Immature natural killer cell (primary cell): ENCODE measurements around the gene FNDC3B. TPM values are rescaled to one million over a fixed set of nuclear protein-coding genes. Genes with fewer than 3 reads are reported as not detected.

Experiments
- DNase-seq, 3 donors: peaks; one replicate each; pipeline ENCODE4 v3.0.0; 2022; ENCODE audit warnings: mixed read lengths in 1 of 3
- H3K27ac Mint-ChIP-seq, 6 donors: one replicate each; pipeline ENCODE4 v1.8.0; 2020; ENCODE audit warnings: mixed read lengths in 6 of 6, mild to moderate bottlenecking in 5 of 6, inconsistent platforms in 4 of 6, moderate library complexity in 3 of 6
- H3K27me3 Mint-ChIP-seq, 3 donors: one replicate each; pipeline ENCODE4 v1.8.0; 2020 to 2021; ENCODE audit warnings: low read depth in 3 of 3, mild to moderate bottlenecking in 3 of 3, mixed read lengths in 3 of 3, moderate library complexity in 3 of 3, inconsistent platforms in 1 of 3
- H3K36me3 Mint-ChIP-seq, 3 donors: one replicate each; pipeline ENCODE4 v1.8.0; 2020; ENCODE audit warnings: mixed read lengths in 3 of 3, inconsistent platforms in 2 of 3, mild to moderate bottlenecking in 2 of 3
- H3K4me1 Mint-ChIP-seq, 2 donors: one replicate each; pipeline ENCODE4 v1.8.0; 2020; ENCODE audit warnings: inconsistent platforms in 2 of 2, mild to moderate bottlenecking in 2 of 2, mixed read lengths in 2 of 2, moderate library complexity in 1 of 2
- H3K4me3 Mint-ChIP-seq, 5 donors: one replicate each; pipeline ENCODE4 v1.8.0; 2020; ENCODE audit warnings: mild to moderate bottlenecking in 5 of 5, mixed read lengths in 5 of 5, inconsistent platforms in 3 of 5, moderate library complexity in 3 of 5
- H3K9me3 Mint-ChIP-seq, 6 donors: one replicate each; pipeline ENCODE4 v1.8.0; 2020; ENCODE audit warnings: mild to moderate bottlenecking in 6 of 6, mixed read lengths in 6 of 6, inconsistent platforms in 4 of 6, moderate library complexity in 3 of 6
- polyA plus RNA-seq, 3 donors: library from polyadenylated mRNA; unstranded; fragments of 300-500 nt; fragmentation: Illumina TruSeq; gene quantifications; one replicate each; pipeline ENCODE4 v1.2.3, GENCODE V29; 2021

The FNDC3B gene
- polyA plus RNA-seq, 3 donors from 2014 or later = 19.7 to 46.1 (median 24.4) TPM

DNA sequence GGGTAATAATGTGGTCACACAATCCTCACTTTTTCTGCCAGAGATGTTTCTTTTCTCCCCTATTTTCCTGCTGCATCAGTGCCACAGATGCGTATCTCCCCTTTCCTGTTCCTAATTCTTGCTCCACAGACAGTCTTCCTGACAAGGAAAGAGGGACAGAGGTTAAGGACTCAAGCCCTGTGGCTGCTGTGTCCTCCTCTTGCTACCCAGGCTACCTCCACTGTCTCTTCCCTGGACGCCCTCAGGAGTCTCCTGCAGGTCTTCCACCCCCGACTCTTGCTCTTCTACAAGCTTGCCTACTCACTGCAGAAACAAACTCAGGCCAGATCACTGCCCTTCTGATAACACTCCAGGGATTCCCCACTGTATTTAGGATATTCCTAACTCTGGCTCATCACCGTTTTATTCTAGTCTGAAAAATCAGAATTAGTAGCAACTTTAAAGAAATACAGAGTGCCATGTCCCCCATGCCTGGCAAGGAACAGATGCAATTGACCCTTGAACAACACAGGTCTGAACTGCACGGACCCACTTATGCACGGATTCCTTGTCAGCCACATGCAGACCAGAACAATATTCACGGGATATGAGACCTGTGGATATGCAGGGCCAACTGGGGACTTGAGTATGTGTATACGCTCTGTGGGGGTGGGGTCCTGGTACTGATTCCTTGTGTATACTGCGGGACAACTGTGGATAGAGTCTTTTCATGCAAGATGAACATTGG is 257.0 kb downstream of the FNDC3B start:
- Mint-ChIP-seq H3K36me3 (peaks cover 22 to 47% (median 23%) of the 10 kb centered on the region in 3 donors), H3K27me3 (peaks cover 0 to 3% (median 0%) of the 10 kb centered on the region in 3 donors), H3K27ac (peak overlapping the region in 4 of 6 donors; percentile 13 to 36 (median 15)), H3K4me1 (peaks cover 32 to 54% of the 10 kb centered on the region in 2 donors), H3K9me3 (no peaks in the 10 kb centered on the region), H3K4me3 (no peak overlapping the region)
- no peak for DNase-seq

DNA sequence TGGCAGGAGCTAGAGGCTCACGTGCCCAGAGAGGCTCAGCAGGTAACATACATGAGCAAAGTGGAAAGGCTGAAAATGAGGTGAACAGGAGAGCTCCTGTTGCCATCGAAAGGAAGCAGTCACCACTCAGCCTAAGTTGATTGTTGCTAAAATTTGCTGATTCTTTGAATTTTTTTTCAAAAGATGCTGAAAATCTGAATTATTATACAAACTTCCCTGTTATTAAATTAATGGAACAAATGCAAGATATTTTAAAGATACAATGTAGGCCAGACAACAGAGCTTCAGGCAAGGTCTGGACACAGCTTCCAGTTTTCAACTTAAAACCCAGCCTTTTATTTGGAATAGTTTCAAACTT is 257.6 kb downstream of the FNDC3B start:
- peaks cover 22 to 47% (median 25%) of the 10 kb centered on the region in 3 donors for H3K36me3 Mint-ChIP-seq
- peaks cover 28 to 50% of the 10 kb centered on the region in 2 donors for H3K4me1 Mint-ChIP-seq
- peaks cover 0 to 3% (median 0%) of the 10 kb centered on the region in 3 donors for H3K27me3 Mint-ChIP-seq
- DNase-seq = no peak
- H3K27ac Mint-ChIP-seq = peak overlapping the region in 3 of 6 donors; percentile 13 to 17 (median 13)
- H3K9me3 Mint-ChIP-seq = no peaks in the 10 kb centered on the region
- no peak overlapping the region for H3K4me3 Mint-ChIP-seq

DNA sequence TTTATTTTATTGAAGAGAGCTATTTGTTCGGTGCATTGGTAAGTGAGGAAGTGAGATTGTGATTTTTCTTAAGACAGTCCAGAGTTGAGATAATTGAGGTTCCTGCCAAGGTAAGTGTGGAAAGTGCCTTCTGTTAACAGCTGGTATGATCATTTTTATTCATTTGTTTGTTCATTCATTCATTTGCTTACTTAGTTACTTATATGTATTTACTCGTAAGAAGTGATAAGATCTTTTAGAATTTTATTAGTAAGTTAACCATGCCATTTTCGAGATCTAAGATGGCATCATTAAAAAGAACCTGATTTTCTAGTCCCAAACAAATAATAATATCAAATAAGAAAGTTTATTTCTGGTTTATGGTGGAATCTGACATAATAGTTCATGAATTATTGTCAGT is 258.9 kb downstream of the FNDC3B start:
- Mint-ChIP-seq H3K4me1 (peaks cover 18 to 50% of the 10 kb centered on the region in 2 donors), H3K4me3 (no peak overlapping the region), H3K9me3 (no peaks in the 10 kb centered on the region), H3K27me3 (no peaks in the 10 kb centered on the region), H3K36me3 (peaks cover 22 to 52% (median 27%) of the 10 kb centered on the region in 3 donors), H3K27ac (peak overlapping the region in 2 of 6 donors; percentile 44 to 60)
- no peak for DNase-seq

DNA sequence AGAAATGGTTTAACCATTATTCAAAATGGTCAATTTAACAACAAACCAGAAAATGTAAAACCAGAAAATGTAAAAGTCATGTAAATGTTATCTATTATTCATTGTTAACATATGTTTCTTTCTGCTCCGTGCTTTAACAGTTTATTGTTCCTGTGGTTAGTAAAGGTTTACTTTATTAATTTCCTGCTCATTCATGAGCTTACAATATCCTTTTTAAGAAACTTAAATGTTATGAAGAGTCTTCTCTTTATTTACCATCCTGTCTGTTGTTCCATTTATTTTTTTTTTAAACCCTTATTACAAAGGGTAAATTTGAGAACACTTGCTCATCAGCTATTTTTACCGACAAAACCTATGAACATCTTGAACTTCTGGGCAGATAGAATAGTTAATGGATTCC is 260.8 kb downstream of the FNDC3B start:
- DNase-seq = no peak
- Mint-ChIP-seq H3K36me3 (peaks cover 18 to 53% (median 22%) of the 10 kb centered on the region in 3 donors), H3K27me3 (peaks cover 0 to 5% (median 0%) of the 10 kb centered on the region in 3 donors), H3K4me3 (no peak overlapping the region), H3K9me3 (no peaks in the 10 kb centered on the region), H3K4me1 (peaks cover 11 to 31% of the 10 kb centered on the region in 2 donors), H3K27ac (peak overlapping the region in 1 of 6 donors; percentile 1)

DNA sequence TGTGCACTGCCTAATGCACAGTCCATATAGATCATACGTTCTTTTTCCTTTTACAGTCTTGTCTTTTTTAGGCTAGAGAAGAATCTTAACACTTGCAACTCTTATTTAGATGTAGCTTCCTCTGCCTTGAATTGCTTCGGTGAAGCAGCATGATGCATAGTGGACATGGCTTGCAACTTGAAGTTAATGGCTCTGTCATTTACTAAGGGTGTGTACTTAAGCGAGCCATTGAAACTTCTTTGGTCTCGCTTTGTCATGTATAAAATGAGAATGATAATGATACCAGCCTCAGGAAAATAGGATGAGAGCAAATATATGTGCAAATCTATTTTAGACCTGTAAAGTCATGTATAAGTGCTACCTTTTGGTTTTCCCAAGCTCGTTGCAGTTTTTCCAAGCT is 261.5 kb downstream of the FNDC3B start:
- Mint-ChIP-seq H3K4me3 (no peak overlapping the region), H3K9me3 (no peaks in the 10 kb centered on the region), H3K27ac (peak overlapping the region in 1 of 6 donors; percentile 1), H3K36me3 (peaks cover 17 to 53% (median 22%) of the 10 kb centered on the region in 3 donors), H3K27me3 (peaks cover 0 to 5% (median 0%) of the 10 kb centered on the region in 3 donors), H3K4me1 (peaks cover 14 to 30% of the 10 kb centered on the region in 2 donors)
- no peak for DNase-seq

DNA sequence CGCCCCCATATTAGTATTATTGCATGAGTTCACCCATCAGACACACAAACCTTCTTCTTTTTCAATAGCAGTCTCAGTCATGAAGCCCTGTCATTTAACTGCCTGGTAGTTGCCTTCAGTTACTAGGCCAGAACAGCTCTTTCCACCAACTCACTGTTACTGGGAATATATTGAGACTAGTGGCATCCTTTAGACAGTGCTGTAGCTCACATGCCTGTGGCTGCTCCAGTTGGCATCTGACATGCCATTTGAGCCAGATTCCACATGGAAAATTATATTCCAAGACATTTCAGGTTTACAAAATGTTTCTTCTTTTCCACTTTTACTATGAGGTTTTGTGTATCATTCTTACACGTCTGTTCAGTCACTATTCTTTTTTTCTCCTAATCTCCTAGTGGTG is 262.8 kb downstream of the FNDC3B start:
- Mint-ChIP-seq H3K4me3 (no peak overlapping the region), H3K36me3 (peaks cover 14 to 46% (median 16%) of the 10 kb centered on the region in 3 donors), H3K9me3 (no peaks in the 10 kb centered on the region), H3K27me3 (peaks cover 0 to 5% (median 0%) of the 10 kb centered on the region in 3 donors), H3K4me1 (peaks cover 10 to 19% of the 10 kb centered on the region in 2 donors), H3K27ac (peak overlapping the region in 5 of 6 donors; percentile 20 to 69 (median 59))
- DNase-seq = no peak

DNA sequence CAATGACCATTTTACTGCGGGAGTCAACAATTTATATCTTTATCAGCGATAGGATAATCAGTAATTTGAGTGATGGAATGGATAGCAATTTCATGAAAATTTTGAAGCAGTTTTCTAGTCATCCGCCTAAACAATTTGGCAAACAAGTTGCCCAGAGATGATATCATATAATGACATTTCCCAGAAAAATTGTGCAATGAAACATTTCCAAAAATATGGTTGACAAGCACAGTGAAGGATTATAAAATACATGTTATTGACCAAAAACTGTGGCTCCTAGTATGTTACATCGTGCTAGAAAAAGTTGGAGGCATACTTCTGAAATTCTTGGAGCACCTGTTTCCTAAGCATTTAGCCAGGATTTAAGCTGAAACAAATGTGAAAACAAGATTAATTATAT is 263.8 kb downstream of the FNDC3B start:
- no peak overlapping the region for H3K27ac Mint-ChIP-seq
- H3K9me3 Mint-ChIP-seq = no peaks in the 10 kb centered on the region
- H3K4me3 Mint-ChIP-seq = no peak overlapping the region
- H3K4me1 Mint-ChIP-seq = peaks cover 11 to 19% of the 10 kb centered on the region in 2 donors
- no peak for DNase-seq
- peaks cover 0 to 5% (median 0%) of the 10 kb centered on the region in 3 donors for H3K27me3 Mint-ChIP-seq
- peaks cover 22 to 50% (median 23%) of the 10 kb centered on the region in 3 donors for H3K36me3 Mint-ChIP-seq

DNA sequence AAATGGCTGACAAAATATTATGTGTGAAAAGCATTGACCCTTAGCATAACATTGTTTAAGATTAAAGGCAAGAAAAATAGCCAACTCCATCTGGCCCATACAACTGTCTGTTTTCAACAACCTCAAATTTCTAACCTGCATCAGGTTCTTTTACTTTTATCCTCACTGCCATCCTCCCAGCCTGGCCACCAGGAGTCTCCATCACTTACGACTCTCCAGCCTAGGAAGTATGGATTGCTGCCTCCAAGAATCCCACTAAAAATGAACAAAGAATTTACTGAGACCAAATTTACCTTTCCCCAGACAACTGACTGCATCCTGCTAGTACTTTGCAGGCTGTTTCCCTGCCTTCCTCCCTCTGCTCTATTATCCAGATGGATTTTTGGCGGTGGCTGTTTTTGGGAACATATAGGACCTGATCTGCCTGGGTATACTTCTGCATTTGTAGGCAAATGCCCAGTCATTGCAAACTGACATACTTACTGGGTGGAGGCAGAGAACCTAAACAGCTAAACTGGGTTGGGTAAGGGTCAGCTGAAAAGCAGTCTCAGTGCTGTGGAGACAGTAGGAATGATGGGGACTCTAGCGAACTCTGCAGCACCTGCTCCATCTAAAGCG is 264.7 kb downstream of the FNDC3B start:
- Mint-ChIP-seq H3K27me3 (peaks cover 0 to 5% (median 0%) of the 10 kb centered on the region in 3 donors), H3K4me3 (no peak overlapping the region), H3K27ac (peak overlapping the region in 2 of 6 donors; percentile 28 to 34), H3K4me1 (peaks cover 11 to 17% of the 10 kb centered on the region in 2 donors), H3K9me3 (no peaks in the 10 kb centered on the region), H3K36me3 (peaks cover 22 to 47% (median 23%) of the 10 kb centered on the region in 3 donors)
- no peak for DNase-seq

DNA sequence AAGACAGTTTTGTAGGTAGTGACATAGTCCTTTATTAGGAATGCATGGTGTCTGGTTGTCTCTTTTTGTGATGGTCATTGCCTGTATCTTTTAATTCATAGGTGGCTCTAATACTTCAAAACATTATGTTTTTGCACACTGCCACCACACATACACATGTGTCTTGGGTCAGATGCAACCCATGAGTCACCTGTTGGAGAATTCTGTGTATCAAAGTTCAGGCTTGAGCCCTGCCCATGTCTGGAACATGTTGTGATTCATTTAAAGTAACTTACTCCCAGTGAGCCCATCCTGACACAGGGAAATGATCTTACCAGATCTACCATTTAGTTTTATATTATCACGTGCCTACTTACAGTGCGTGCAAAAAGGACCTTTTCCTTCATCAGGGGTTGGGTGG is 266.2 kb downstream of the FNDC3B start:
- Mint-ChIP-seq H3K4me3 (no peak overlapping the region), H3K27ac (no peak overlapping the region), H3K4me1 (peaks cover 11 to 15% of the 10 kb centered on the region in 2 donors), H3K36me3 (peaks cover 23 to 52% (median 27%) of the 10 kb centered on the region in 3 donors), H3K9me3 (no peaks in the 10 kb centered on the region), H3K27me3 (peaks cover 0 to 5% (median 2%) of the 10 kb centered on the region in 3 donors)
- DNase-seq = no peak

DNA sequence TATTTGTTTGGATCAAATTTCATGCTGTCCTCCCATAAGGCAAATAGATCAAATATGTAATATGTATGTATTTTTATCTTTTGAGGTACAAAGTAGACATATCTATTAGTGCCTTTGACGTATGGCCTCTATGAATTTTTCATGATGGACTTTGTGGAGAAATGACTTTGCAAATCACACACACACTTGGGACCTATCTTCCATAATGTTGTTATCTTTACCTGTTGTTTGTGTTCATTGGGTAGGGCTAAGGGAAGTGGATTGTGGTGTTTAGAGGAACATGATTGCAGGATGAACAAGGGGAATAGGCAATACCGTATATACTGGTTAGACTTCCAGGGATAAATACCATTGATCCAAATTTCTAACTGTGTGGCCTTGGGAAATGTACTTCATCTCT is 266.6 kb downstream of the FNDC3B start:
- DNase-seq = no peak
- H3K36me3 Mint-ChIP-seq = peaks cover 27 to 56% (median 27%) of the 10 kb centered on the region in 3 donors
- H3K4me3 Mint-ChIP-seq = no peak overlapping the region
- peak overlapping the region in 1 of 6 donors; percentile 56 for H3K27ac Mint-ChIP-seq
- peaks cover 0 to 5% (median 4%) of the 10 kb centered on the region in 3 donors for H3K27me3 Mint-ChIP-seq
- H3K9me3 Mint-ChIP-seq = no peaks in the 10 kb centered on the region
- H3K4me1 Mint-ChIP-seq = peaks cover 11 to 15% of the 10 kb centered on the region in 2 donors

DNA sequence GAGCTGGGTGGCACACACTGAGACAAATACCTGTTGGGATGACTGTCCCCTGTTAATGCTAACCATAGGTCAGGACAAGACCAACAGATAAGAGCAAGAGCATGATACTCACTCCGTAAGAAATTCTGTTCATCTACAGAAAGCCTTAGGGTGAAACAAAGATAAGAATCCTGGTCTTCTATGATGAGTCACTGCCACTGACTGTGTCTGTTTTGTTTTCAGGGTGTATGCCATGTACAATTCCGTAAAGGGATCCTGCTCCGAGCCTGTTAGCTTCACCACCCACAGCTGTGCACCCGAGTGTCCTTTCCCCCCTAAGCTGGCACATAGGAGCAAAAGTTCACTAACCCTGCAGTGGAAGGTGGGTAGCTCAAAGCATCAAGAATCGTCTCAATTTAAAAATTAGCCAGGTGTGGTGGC is 267.8 kb downstream of the FNDC3B start:
- H3K27ac Mint-ChIP-seq = peak overlapping the region in 1 of 6 donors; percentile 56
- peaks cover 8 to 17% of the 10 kb centered on the region in 2 donors for H3K4me1 Mint-ChIP-seq
- DNase-seq = no peak
- peaks cover 26 to 62% (median 31%) of the 10 kb centered on the region in 3 donors for H3K36me3 Mint-ChIP-seq
- peaks cover 0 to 5% (median 4%) of the 10 kb centered on the region in 3 donors for H3K27me3 Mint-ChIP-seq
- H3K9me3 Mint-ChIP-seq = no peaks in the 10 kb centered on the region
- no peak overlapping the region for H3K4me3 Mint-ChIP-seq

DNA sequence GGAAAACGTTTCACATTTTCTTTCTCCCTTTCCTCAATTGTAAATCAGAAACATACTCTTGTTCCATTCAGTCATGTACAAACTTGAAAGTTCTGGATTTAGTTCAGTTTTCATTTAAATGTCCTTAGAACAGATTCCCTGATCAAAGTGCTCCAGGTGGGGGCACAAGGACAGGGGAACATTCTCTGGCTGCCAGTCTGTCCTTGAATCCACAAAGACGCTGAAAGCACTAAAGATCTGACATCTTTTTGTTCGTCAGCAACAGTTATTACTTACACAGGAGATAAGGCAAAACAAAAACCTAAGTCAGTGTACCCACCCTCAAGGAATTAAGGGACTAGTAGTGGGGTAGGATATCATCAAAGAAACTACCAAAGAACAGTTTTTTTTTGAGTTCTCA is 269.7 kb downstream of the FNDC3B start:
- peaks cover 0 to 5% (median 4%) of the 10 kb centered on the region in 3 donors for H3K27me3 Mint-ChIP-seq

DNA sequence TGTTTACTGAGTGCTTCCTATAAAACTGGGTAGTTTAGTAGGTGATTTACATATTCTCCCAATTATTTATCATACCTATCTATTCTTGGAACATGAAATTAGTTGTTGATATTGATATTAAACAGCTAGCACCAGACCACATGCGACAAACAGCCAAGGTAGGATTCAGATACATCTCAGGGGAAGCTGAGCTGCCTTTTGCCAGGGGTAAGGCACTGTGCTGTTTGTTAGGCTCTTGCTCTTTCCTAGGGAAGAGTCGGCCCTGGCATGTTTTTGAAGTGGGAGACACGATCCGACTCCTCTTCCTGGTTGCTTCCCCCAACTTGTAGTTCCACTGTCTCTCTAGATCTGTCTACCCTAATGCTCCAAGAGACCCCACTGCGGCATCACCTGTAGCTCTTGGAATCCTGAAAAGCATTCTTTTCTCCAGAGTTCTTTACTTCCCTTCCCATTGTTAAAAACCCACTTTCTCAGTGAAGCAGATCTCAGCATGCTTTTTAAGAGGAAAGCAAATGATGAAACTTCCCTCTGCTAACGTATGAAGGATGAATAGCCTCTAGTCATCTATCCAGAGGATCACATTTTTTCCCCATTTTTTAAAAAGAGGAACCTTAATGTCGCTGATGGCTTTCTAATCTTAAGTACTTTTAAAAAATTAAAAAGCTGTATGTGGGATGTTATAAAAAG is 270.5 kb downstream of the FNDC3B start:
- peaks cover 10 to 15% of the 10 kb centered on the region in 2 donors for H3K4me1 Mint-ChIP-seq
- no peak for DNase-seq
- H3K9me3 Mint-ChIP-seq = no peaks in the 10 kb centered on the region
- no peak overlapping the region for H3K4me3 Mint-ChIP-seq
- peaks cover 29 to 65% (median 30%) of the 10 kb centered on the region in 3 donors for H3K36me3 Mint-ChIP-seq
- peaks cover 0 to 8% (median 0%) of the 10 kb centered on the region in 3 donors for H3K27me3 Mint-ChIP-seq
- H3K27ac Mint-ChIP-seq = peak overlapping the region in 1 of 6 donors; percentile 31

More for the DNA sequence above, 269.7 kb downstream of the FNDC3B start:
- DNase-seq = no peak
- Mint-ChIP-seq H3K36me3 (peaks cover 26 to 65% (median 32%) of the 10 kb centered on the region in 3 donors), H3K27ac (peak overlapping the region in 1 of 6 donors; percentile 55), H3K4me3 (no peak overlapping the region), H3K9me3 (no peaks in the 10 kb centered on the region), H3K4me1 (peaks cover 9 to 11% of the 10 kb centered on the region in 2 donors)
